ENCODE data around the gene MAGI2. TPM values are rescaled to one million over a fixed set of nuclear protein-coding genes. Genes with fewer than 3 reads are reported as not detected.

MAGI2 gene
- total and polyA plus RNA-seq, 2 of the 13 experiments (the other 11 are each of a cell fraction or from before 2014, with no cell fraction given): 1.5 to 3.8 TPM

- TF ChIP-seq STAG1 (CRISPR knock-in tag; IDR thresholded peaks at IDR 0.05): no peak
- no peak for TF ChIP-seq ZC3H4 (CRISPR knock-in tag; IDR thresholded peaks at IDR 0.05; ENCODE audit: borderline replicate concordance)
- TF ChIP-seq SNAPC5 (CRISPR knock-in tag; IDR thresholded peaks at IDR 0.05; ENCODE audit: borderline replicate concordance): no peak
- TF ChIP-seq ZNF660 (CRISPR knock-in tag; IDR thresholded peaks at IDR 0.05; ENCODE audit: borderline replicate concordance, low read depth): no peak
- TF ChIP-seq GPN1 (CRISPR knock-in tag; IDR thresholded peaks at IDR 0.05; ENCODE audit: borderline replicate concordance): no peak
- no peak for TF ChIP-seq DRAP1 (CRISPR knock-in tag; IDR thresholded peaks at IDR 0.05)
- no peak for TF ChIP-seq ZNF552 (CRISPR knock-in tag; IDR thresholded peaks at IDR 0.05; ENCODE audit: borderline replicate concordance)
- no peak for TF ChIP-seq CERS6 (CRISPR knock-in tag; IDR thresholded peaks at IDR 0.05)
These were observed 763.3 kb downstream of the MAGI2 start (continued) for GRCh38 chr7:78690174-78690573.

GRCh38 chr7:78688376-78688775, 765.1 kb downstream of the MAGI2 start:
- no peak overlapping the region for H3K4me2 ChIP-seq (ENCODE audit: low read depth, low read length)
- no peak overlapping the region for H3K9ac ChIP-seq (ENCODE audit: insufficient read depth, low read depth, low read length)
- in situ Hi-C loops (cut with HindIII; ENCODE audit: extremely low pct_ligation_motif_present, low pct_unique_long_range_greater_than_20kb) (no loop called here), intact Hi-C loops (cut with micrococcal nuclease; ENCODE audit: unreplicated experiment) (no loop called here)
- H3K79me2 ChIP-seq (ENCODE audit: insufficient read depth, low read length): no peaks in the 10 kb centered on the region
- ChIA-PET CTCF (ENCODE audit: low intra/inter-chr PET ratio, low total read pairs) (no interaction called here), POLR2A (no interaction called here)
- WGBS (ENCODE audit: low lambda C conversion rate): 70% methylated on average over 2 of the region's 2 CpGs
- no peaks in the 10 kb centered on the region for H3K4me1 ChIP-seq (ENCODE audit: insufficient read depth, low read length)
- H4K20me1 ChIP-seq (ENCODE audit: insufficient read depth, low read length): no peaks in the 10 kb centered on the region
- H3K27me3 ChIP-seq (ENCODE audit: control insufficient read depth in 1 of 2, insufficient read depth in 2 of 2, low read length in 2 of 2): no peaks in the 10 kb centered on the region; a peak in 1 of 5 replicates
- no TSS peak for BruUV-seq (replicated peaks)
- ATAC-seq (no peak), DNase-seq (ENCODE audit: low spot score) (no peak), FAIRE-seq (no peak)
- no peaks in the 10 kb centered on the region for H3K9me3 ChIP-seq (ENCODE audit: low read length)
- H2AFZ ChIP-seq (ENCODE audit: low read length): no peak overlapping the region
- no peak overlapping the region for H3K27ac ChIP-seq (ENCODE audit: extremely low read length, insufficient read depth, low read length)
- H3K36me3 ChIP-seq (replicated peaks in 1 of 2; ENCODE audit: control insufficient read depth in 1 of 2, insufficient read depth in 2 of 2, low read length in 2 of 2): no peaks in the 10 kb centered on the region
- H3K4me3 ChIP-seq (replicated peaks in 1 of 3; ENCODE audit: insufficient read depth in 1 of 3, low read depth in 2 of 3, low read length in 3 of 3): no peak overlapping the region
- TF ChIP-seq XBP1 (CRISPR knock-in tag; IDR thresholded peaks at IDR 0.05) (no peak), ZNF264 (CRISPR knock-in tag; IDR thresholded peaks at IDR 0.05) (no peak), HNF4G (IDR thresholded peaks at IDR 0.05; ENCODE audit: borderline replicate concordance, low read depth, low read length) (no peak), HNF4G (CRISPR knock-in tag; IDR thresholded peaks at IDR 0.05; ENCODE audit: borderline replicate concordance, low read depth) (no peak), THRA (CRISPR knock-in tag; IDR thresholded peaks at IDR 0.05; ENCODE audit: borderline replicate concordance) (no peak), ZNF691 (CRISPR knock-in tag; IDR thresholded peaks at IDR 0.05; ENCODE audit: borderline replicate concordance, low read depth) (no peak), THYN1 (CRISPR knock-in tag; IDR thresholded peaks at IDR 0.05; ENCODE audit: borderline replicate concordance, low read depth) (no peak), SMAD1 (CRISPR knock-in tag; IDR thresholded peaks at IDR 0.05; ENCODE audit: borderline replicate concordance, low read depth) (no peak), MED1 (CRISPR knock-in tag; IDR thresholded peaks at IDR 0.05) (no peak), ZNF44 (CRISPR knock-in tag; IDR thresholded peaks at IDR 0.05) (no peak), FOSL2 (CRISPR knock-in tag; IDR thresholded peaks at IDR 0.05) (no peak), ZSCAN12 (CRISPR knock-in tag; IDR thresholded peaks at IDR 0.05) (no peak), ZNF616 (CRISPR knock-in tag; IDR thresholded peaks at IDR 0.05; ENCODE audit: low read depth) (no peak)
